HepG2 (cell line): ENCODE measurements around the gene NDUFAF5. TPM values are rescaled to one million over a fixed set of nuclear protein-coding genes. Genes with fewer than 3 reads are reported as not detected.

Source experiments
- ATF1 ChIP-seq: IDR thresholded peaks from 2 replicates; pipeline ENCODE4 v1.6.1; 2016; ENCODE audit warnings: mild to moderate bottlenecking, control low read depth
- CHD4 ChIP-seq: fragments of 200-600 bp; sonication (generic); IDR thresholded peaks from 2 replicates; pipeline ENCODE4 v1.7.0; 2017; ENCODE audit warnings: mild to moderate bottlenecking, low read length, borderline replicate concordance
- GMEB1 ChIP-seq: sonication (generic); formaldehyde crosslinking; IDR thresholded peaks from 2 replicates; pipeline ENCODE4 v1.5.1; 2020; ENCODE audit warnings: missing genetic modification reagents, mild to moderate bottlenecking, borderline replicate concordance
- HNRNPH1 ChIP-seq: fragments of 200-400 bp; formaldehyde crosslinking; optimal IDR thresholded peaks from 2 replicates; pipeline ENCODE3; 2017; ENCODE audit warnings: mild to moderate bottlenecking, low read depth, low read length
- MATR3 ChIP-seq: sonication (generic); formaldehyde crosslinking; IDR thresholded peaks from 2 replicates; pipeline ENCODE4 v1.4.0; 2020; ENCODE audit warnings: missing genetic modification reagents
- MTF2 ChIP-seq: sonication (generic); formaldehyde crosslinking; IDR thresholded peaks from 2 replicates; pipeline ENCODE4 v1.5.0; 2020; ENCODE audit warnings: missing genetic modification reagents, borderline replicate concordance
- MZF1 ChIP-seq: sonication (generic); formaldehyde crosslinking; IDR thresholded peaks from 2 replicates; pipeline ENCODE4 v1.8.1; 2023; ENCODE audit warnings: mild to moderate bottlenecking, missing genetic modification reagents, borderline replicate concordance
- NFYC ChIP-seq: IDR thresholded peaks from 2 replicates; pipeline ENCODE4 v1.6.1; 2016; ENCODE audit warnings: missing genetic modification reagents, missing compliant biosample characterization
- NR2F6 ChIP-seq, 2 experiments: IDR thresholded peaks; 2 replicates each; pipeline ENCODE4 v1.6.1; 2016; ENCODE audit warnings: antibody characterized with exemption in 1 of 2, mild to moderate bottlenecking in 1 of 2
- NRL ChIP-seq: sonication (generic); formaldehyde crosslinking; IDR thresholded peaks from 2 replicates; pipeline ENCODE4 v1.5.0; 2020; ENCODE audit warnings: missing genetic modification reagents, mild to moderate bottlenecking, moderate library complexity, borderline replicate concordance
- RBM22 ChIP-seq: fragments of 200-400 bp; formaldehyde crosslinking; optimal IDR thresholded peaks from 2 replicates; pipeline ENCODE3; 2017; ENCODE audit warnings: mild to moderate bottlenecking, low read length, moderate library complexity
- RNF2 ChIP-seq: fragments of 450-650 bp; conservative IDR thresholded peaks from 2 replicates; pipeline ENCODE4 v1.6.1; 2016; ENCODE audit warnings: low read depth
- SIX4 ChIP-seq: sonication (generic); formaldehyde crosslinking; IDR thresholded peaks from 2 replicates; pipeline ENCODE4 v1.4.0; 2020; ENCODE audit warnings: missing genetic modification reagents
- STAG1 ChIP-seq: sonication (generic); formaldehyde crosslinking; IDR thresholded peaks from 2 replicates; pipeline ENCODE4 v1.4.0; 2020; ENCODE audit warnings: missing genetic modification reagents
- TBX3 ChIP-seq: fragments of 450-650 bp; IDR thresholded peaks from 2 replicates; pipeline ENCODE4 v1.6.1; 2017; ENCODE audit warnings: antibody characterized with exemption, mild to moderate bottlenecking, inconsistent platforms, borderline replicate concordance
- ZBTB1 ChIP-seq: sonication (generic); formaldehyde crosslinking; IDR thresholded peaks from 2 replicates; pipeline ENCODE4 v1.4.0; 2020; ENCODE audit warnings: missing genetic modification reagents, borderline replicate concordance
- ZBTB10 ChIP-seq: sonication (generic); formaldehyde crosslinking; IDR thresholded peaks from 2 replicates; pipeline ENCODE4 v1.4.0; 2020; ENCODE audit warnings: missing genetic modification reagents, borderline replicate concordance
- ZFP36L2 ChIP-seq: sonication (generic); formaldehyde crosslinking; IDR thresholded peaks from 2 replicates; pipeline ENCODE4 v1.4.0; 2020; ENCODE audit warnings: missing genetic modification reagents
- ZNF296 ChIP-seq: sonication (generic); formaldehyde crosslinking; conservative IDR thresholded peaks from 2 replicates; pipeline ENCODE4 v1.5.0; 2020; ENCODE audit warnings: mild to moderate bottlenecking, missing genetic modification reagents
- ZNF780A ChIP-seq: sonication (generic); formaldehyde crosslinking; IDR thresholded peaks from 2 replicates; pipeline ENCODE4 v1.8.0; 2022; ENCODE audit warnings: mild to moderate bottlenecking, missing genetic modification reagents, moderate library complexity
- ZSCAN29 ChIP-seq: sonication (generic); formaldehyde crosslinking; conservative IDR thresholded peaks from 2 replicates; pipeline ENCODE4 v1.4.0; 2020; ENCODE audit warnings: mild to moderate bottlenecking, missing genetic modification reagents
- polyA plus RNA-seq, 8 experiments: library from polyadenylated mRNA; depleted of rRNA in 3 of 8; stranded (reverse) in 7 of 8; unstranded in 1 of 8; fragments of >200 nt; fragmentation: Illumina TruSeq in 4 of 8; extraction: Trizol in 4 of 8; gene quantifications; 2 replicates each; pipeline versions ENCODE4 v1.2.1 to v1.2.3, GENCODE V29; 2011 to 2016; ENCODE audit warnings: low read depth in 4 of 8, missing spikeins in 1 of 8, mixed read lengths in 1 of 8; ENCODE audit not compliant: insufficient read depth in 1 of 8
- total RNA-seq, 5 experiments: library from RNA; depleted of rRNA; stranded (reverse); fragments of >200 nt; fragmentation: Illumina TruSeq; extraction: Trizol; gene quantifications; 2 replicates each; pipeline ENCODE4 v1.2.3, GENCODE V29; 2016; ENCODE audit warnings: low read depth in 1 of 5
- TF ChIP-seq, protein P1 (sequence below): sonication (generic); formaldehyde crosslinking; IDR thresholded peaks from 2 replicates; pipeline ENCODE4 v1.5.0; 2020; ENCODE audit warnings: missing genetic modification reagents
- TF ChIP-seq, protein P2 (sequence below): sonication (generic); formaldehyde crosslinking; IDR thresholded peaks from 2 replicates; pipeline ENCODE4 v1.5.1; 2020; ENCODE audit warnings: missing genetic modification reagents, mild to moderate bottlenecking, borderline replicate concordance

NDUFAF5 gene
- total and polyA plus RNA-seq, 2 of the 13 experiments (the other 11 are each of a cell fraction or from before 2014, with no cell fraction given), result 23.1 to 66.7 TPM

DNA sequence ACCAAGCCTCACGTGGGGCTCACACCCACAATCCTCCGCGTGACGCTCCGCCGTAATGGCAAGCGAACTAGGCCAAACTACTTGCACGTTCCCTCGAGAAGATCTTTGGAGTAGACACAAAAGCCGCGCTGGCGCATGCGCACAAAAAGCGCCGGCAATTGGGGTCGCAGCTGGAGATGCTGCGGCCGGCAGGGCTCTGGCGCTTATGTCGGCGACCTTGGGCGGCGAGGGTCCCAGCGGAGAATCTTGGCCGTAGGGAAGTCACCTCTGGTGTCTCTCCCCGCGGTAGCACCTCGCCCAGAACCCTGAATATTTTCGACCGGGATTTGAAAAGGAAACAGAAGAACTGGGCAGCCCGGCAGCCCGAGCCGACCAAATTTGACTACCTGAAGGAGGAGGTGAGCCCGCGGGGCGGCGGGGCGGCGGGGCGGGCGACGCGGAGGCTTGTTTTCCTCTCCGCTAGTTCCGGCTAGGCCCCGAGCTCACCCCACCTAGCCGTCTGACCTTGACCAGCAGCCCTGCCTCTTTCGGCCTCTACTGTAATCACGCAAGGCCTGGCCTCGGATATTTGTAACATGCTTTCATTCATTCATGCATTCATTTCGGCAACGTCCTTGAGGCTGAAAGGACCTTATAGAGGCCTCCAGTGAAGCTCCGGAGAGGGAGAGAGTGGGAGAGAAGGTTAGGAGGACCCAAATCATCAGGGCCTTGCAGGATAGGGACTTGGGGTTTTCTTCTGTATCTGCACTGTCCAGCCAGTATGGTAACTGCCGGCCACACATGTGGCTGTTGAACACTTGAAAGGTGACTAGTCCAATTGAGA lies at the start of gene NDUFAF5, which contains the start of gene ESF1 (continued):
- TF ChIP-seq, protein P1, sequence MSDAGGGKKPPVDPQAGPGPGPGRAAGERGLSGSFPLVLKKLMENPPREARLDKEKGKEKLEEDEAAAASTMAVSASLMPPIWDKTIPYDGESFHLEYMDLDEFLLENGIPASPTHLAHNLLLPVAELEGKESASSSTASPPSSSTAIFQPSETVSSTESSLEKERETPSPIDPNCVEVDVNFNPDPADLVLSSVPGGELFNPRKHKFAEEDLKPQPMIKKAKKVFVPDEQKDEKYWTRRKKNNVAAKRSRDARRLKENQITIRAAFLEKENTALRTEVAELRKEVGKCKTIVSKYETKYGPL (CRISPR knock-in tag), result peak; percentile 91
- TF ChIP-seq NR2F6 (IDR thresholded peaks at IDR 0.05) (peak; percentile 49), NR2F6 (CRISPR knock-in tag; IDR thresholded peaks at IDR 0.05) (peak; percentile 87), NFYC (CRISPR knock-in tag) (peak; percentile 64; the same call in 1 of the 2 replicates), MTF2 (CRISPR knock-in tag) (peak; percentile 48; the same call in 1 of the 2 replicates), GMEB1 (CRISPR knock-in tag) (peak; percentile 100), RNF2 (peak; percentile 98), RBM22 (peak; percentile 28), ZSCAN29 (peak; percentile 71), SIX4 (peak; percentile 92), MATR3 (no peak), CHD4 (peak; percentile 76; the same call in 1 of the 2 replicates), MZF1 (CRISPR knock-in tag) (peak; percentile 97; the same call in 1 of the 2 replicates), ZFP36L2 (no peak), NRL (CRISPR knock-in tag) (peak; percentile 98), ZBTB10 (peak; percentile 86), ZBTB1 (CRISPR knock-in tag) (peak; percentile 80; the same call in 1 of the 2 replicates), HNRNPH1 (peak; percentile 37), ZNF296 (CRISPR knock-in tag) (no peak; the same call in 1 of the 2 replicates), ATF1 (CRISPR knock-in tag) (no peak; the same call in 1 of the 2 replicates), STAG1 (CRISPR knock-in tag) (no peak; the same call in 1 of the 2 replicates), TBX3 (peak; percentile 86), ZNF780A (CRISPR knock-in tag) (peak; percentile 97)
- TF ChIP-seq, protein P2, sequence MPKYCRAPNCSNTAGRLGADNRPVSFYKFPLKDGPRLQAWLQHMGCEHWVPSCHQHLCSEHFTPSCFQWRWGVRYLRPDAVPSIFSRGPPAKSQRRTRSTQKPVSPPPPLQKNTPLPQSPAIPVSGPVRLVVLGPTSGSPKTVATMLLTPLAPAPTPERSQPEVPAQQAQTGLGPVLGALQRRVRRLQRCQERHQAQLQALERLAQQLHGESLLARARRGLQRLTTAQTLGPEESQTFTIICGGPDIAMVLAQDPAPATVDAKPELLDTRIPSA, result peak; percentile 81; the same call in 1 of the 2 replicates
